ENCODE measurements around the gene NFXL1.
"Not testable (repeated sequence)": the region's sequence is repeated elsewhere in the genome, so short reads cannot be mapped to it uniquely, and the experiment has no call there.

The NFXL1 gene

DNA sequence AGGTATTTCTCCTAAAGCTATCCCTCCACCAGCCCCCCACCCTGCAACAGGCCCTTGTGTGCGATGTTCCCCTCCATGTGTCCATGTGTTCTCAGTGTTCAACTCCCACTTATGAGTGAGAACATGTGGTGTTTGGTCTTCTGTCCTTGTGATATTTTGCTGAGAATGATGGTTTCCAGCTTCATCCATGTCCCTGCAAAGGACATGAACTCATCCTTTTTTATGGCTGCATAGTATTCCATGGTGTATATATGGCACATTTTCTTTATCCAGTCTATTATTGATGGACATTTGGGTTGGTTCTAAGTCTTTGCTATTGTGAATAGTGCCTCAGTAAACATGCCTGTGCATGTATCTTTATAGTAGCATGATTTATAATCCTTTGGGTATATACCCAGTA, 2.8 kb upstream of the NFXL1 start:
- CTCF ChIA-PET: interaction anchor here (0.6 to 1.9 kb wide), 6 partner anchors 9 to 212 kb away, joined by 3 to 9 read pairs (median 4); no protein-coding TSS in a partner anchor
- DNase-seq (ENCODE audit: low read depth, low spot score); POLR2A ChIA-PET; H3K4me3 ChIP-seq (ENCODE audit: low read depth, low read length): not testable (repeated sequence)

DNA sequence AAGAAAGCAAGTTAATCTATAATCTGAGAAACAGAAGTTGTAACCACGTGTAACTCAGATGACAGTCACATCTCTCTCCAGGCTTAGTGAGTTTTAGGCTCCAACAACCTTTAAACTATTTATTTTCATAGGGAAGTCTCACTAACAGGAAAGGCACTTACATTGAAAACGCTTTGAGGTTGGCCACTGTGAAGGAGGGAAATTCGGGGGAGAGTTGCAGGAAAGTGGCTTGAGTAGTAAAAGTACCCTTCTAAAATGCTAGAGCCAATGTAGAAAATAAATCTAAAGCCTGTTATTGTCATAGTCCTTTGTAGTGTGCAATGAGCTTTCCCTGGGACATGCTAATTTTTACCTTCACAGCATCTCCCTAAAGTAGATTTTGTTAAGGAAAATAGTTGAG, 995 bp upstream of the NFXL1 start:
- ChIA-PET CTCF (interaction anchor here (0.9 to 1.9 kb wide), 3 partner anchors 10 to 210 kb away, joined by 3 to 9 read pairs (median 6); no protein-coding TSS in a partner anchor), POLR2A (no interaction called here)
- TF ChIP-seq, protein P1, sequence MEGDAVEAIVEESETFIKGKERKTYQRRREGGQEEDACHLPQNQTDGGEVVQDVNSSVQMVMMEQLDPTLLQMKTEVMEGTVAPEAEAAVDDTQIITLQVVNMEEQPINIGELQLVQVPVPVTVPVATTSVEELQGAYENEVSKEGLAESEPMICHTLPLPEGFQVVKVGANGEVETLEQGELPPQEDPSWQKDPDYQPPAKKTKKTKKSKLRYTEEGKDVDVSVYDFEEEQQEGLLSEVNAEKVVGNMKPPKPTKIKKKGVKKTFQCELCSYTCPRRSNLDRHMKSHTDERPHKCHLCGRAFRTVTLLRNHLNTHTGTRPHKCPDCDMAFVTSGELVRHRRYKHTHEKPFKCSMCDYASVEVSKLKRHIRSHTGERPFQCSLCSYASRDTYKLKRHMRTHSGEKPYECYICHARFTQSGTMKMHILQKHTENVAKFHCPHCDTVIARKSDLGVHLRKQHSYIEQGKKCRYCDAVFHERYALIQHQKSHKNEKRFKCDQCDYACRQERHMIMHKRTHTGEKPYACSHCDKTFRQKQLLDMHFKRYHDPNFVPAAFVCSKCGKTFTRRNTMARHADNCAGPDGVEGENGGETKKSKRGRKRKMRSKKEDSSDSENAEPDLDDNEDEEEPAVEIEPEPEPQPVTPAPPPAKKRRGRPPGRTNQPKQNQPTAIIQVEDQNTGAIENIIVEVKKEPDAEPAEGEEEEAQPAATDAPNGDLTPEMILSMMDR (IDR thresholded peaks at IDR 0.05; ENCODE audit: insufficient read depth, low read length, missing control alignments): no peak
- DNase-seq (ENCODE audit: low read depth, low spot score): no peak
- no peak overlapping the region for H3K4me3 ChIP-seq (ENCODE audit: low read depth, low read length)

DNA sequence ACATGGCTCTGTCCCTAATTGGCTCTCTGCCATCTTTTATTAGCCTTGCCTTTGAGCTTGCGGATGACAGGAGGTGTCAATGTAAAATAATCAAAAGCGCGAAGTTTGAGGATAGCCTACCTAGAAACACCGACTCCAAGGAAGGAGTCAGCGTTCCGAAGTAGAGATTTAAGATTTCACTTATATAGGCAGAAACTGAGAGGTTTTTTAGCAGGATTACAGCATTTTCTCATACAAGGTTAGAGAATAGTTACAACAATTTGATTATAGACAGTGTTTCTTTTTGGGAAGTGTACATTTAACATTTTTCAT, 499 bp upstream of the NFXL1 start:
- H3K4me3 ChIP-seq (ENCODE audit: low read depth, low read length): peak overlapping the region; percentile 78
- DNase-seq (ENCODE audit: low read depth, low spot score): no peak
- TF ChIP-seq, protein P1 (IDR thresholded peaks at IDR 0.05; ENCODE audit: insufficient read depth, low read length, missing control alignments): no peak
- ChIA-PET CTCF (interaction anchor here (0.9 to 1.4 kb wide), 2 partner anchors 16 to 209 kb away, joined by 3 to 6 read pairs; no protein-coding TSS in a partner anchor), POLR2A (interaction anchor here (0.7 kb wide), 1 partner anchor 12 kb away, joined by 3 read pairs; no protein-coding TSS in a partner anchor)

DNA sequence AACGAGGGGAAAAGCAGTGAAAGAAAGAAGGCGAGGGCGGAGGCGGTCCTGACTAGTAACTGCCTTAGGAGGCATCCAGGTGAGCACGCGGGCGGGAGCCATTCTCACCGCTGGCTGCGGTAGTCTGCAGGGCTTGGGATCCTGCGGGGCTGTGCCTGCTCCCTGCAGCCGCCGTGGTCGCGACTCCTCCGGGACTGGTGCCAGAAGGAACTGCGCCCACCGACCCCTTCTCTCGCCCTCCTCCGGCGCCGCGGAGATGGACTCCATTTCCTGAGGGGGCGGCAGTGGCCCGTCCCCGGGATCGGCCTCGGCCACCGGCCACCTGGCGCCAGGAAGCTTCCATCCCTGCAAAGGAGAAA, 543 bp downstream of the NFXL1 start:
- TF ChIP-seq, protein P1 (IDR thresholded peaks at IDR 0.05; ENCODE audit: insufficient read depth, low read length, missing control alignments): no peak
- ChIA-PET POLR2A (no interaction called here), CTCF (interaction anchor here (1.4 kb wide), 1 partner anchor 208 kb away, joined by 6 read pairs; no protein-coding TSS in a partner anchor)
- H3K4me3 ChIP-seq (ENCODE audit: low read depth, low read length): peak overlapping the region; percentile 85
- DNase-seq (ENCODE audit: low read depth, low spot score): no peak

DNA sequence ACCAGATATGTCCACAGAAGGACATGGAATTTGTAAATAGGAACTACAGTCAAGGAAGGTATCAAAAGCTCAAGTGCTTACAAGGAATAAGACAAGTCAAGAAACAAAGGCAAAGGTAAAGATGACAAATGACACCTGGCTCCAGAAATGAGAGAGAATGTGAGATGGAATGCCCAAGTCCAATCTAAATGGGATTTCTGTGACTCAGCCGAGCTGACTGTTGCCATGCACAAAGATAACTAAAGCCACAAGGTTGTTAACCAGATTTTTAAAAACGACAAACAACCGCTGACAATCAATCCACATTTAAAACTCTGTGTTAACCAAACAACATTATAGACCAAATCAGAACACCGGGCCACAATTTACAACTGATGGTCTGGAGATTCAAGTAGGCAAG, 1.1 kb downstream of the NFXL1 start:
- TF ChIP-seq, protein P1 (IDR thresholded peaks at IDR 0.05; ENCODE audit: insufficient read depth, low read length, missing control alignments): no peak
- ChIA-PET POLR2A (no interaction called here), CTCF (interaction anchor here (1.0 kb wide), 1 partner anchor 18 kb away, joined by 4 read pairs; no protein-coding TSS in a partner anchor)
- DNase-seq (ENCODE audit: low read depth, low spot score): no peak
- peak overlapping the region; percentile 85 for H3K4me3 ChIP-seq (ENCODE audit: low read depth, low read length)

DNA sequence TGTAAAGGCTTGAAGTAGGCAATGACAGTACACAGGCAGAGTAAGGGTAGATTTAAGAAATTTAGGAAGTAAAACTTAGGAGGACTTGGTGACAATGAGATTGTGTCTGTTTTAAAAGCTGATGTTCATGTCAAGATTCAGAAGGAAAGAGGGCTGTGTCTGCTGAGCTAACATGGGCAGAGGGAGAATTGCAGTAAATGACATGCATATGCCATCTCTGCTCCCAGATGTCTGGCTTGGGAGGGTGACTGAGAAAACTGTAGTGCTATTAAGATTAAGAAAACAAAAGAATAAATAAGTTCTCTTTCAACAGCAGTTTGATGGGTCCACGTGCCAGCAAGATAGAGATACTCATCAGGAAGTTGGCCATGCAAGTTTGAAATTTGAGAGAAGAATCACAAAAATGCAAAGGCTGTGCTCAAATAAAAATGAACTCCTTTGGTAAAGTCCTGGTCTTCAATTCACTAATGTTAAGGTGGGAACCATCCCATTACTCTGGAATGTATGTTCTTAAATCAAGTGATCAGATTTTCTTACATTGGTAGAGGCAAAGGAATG, 7.2 kb downstream of the NFXL1 start:
- TF ChIP-seq, protein P1 (IDR thresholded peaks at IDR 0.05; ENCODE audit: insufficient read depth, low read length, missing control alignments): no peak
- CTCF ChIA-PET: interaction anchor here (0.7 to 1.8 kb wide), 3 partner anchors 12 to 202 kb away, joined by 3 to 5 read pairs (median 4); no protein-coding TSS in a partner anchor

DNA sequence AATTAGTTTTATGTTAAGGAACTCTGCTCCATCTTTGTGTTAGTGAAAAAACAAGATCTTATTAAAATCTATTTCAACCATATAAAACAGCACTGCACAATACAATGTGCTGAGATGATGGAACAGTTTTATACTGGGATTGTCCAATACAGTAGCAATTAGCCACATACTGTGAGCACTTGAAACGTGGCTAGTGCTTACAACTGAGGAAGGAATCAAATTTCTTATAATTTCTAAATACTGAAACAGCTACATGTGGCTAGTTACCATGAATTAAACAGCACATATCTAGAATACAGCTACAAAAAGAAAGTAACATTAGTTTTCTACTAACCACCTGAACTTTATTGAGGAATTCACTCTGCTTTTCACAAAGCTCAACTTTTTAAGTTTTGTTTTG, 14.7 kb downstream of the NFXL1 start:
- POLR2A ChIA-PET: no interaction called here
- CTCF ChIA-PET: no interaction called here
- TF ChIP-seq, protein P1 (IDR thresholded peaks at IDR 0.05; ENCODE audit: insufficient read depth, low read length, missing control alignments): no peak
- no peak for DNase-seq (ENCODE audit: low read depth, low spot score)
- no peak overlapping the region for H3K4me3 ChIP-seq (ENCODE audit: low read depth, low read length)

More for the DNA sequence above, 7.2 kb downstream of the NFXL1 start:
- no peak overlapping the region for H3K4me3 ChIP-seq (ENCODE audit: low read depth, low read length)
- POLR2A ChIA-PET: interaction anchor here (0.7 kb wide), 1 partner anchor 42 kb away, joined by 3 read pairs; no protein-coding TSS in a partner anchor
- DNase-seq (ENCODE audit: low read depth, low spot score): no peak
